Esophagus (tissue), 2 donors: ENCODE results near the gene HNRNPM. TPM values are rescaled to one million over a fixed set of nuclear protein-coding genes. Genes with fewer than 3 reads are reported as not detected.
A peak's percentile ranks its signal among the peaks of the same experiment; 100 is the strongest.

Experiments used
- H3K27ac ChIP-seq, 2 donors: one replicate each; pipeline ENCODE4 v1.5.1; 2013; ENCODE audit warnings: low read depth in 2 of 2, mild to moderate bottlenecking in 2 of 2, inconsistent platforms in 1 of 2, low read length in 1 of 2, moderate library complexity in 1 of 2
- H3K27me3 ChIP-seq, 2 donors: one replicate each; pipeline ENCODE4 v1.6.1; 2013; ENCODE audit warnings: low read length in 2 of 2, control low read depth in 1 of 2, mild to moderate bottlenecking in 1 of 2; ENCODE audit not compliant: insufficient read depth in 2 of 2, control insufficient read depth in 1 of 2
- H3K36me3 ChIP-seq, 2 donors: one replicate each; pipeline ENCODE4 v1.6.1; 2013; ENCODE audit warnings: low read length in 1 of 2; ENCODE audit not compliant: control insufficient read depth in 2 of 2, insufficient read depth in 2 of 2
- H3K4me1 ChIP-seq, 2 donors: one replicate each; pipeline ENCODE4 v1.6.1; 2013; ENCODE audit warnings: low read length in 1 of 2; ENCODE audit not compliant: control insufficient read depth in 2 of 2, insufficient read depth in 2 of 2
- H3K4me3 ChIP-seq, 2 donors: one replicate each; pipeline ENCODE4 v1.5.1; 2013; ENCODE audit warnings: low read length in 2 of 2, mild to moderate bottlenecking in 2 of 2, low read depth in 1 of 2, moderate library complexity in 1 of 2
- H3K9me3 ChIP-seq, 2 donors: one replicate each; pipeline ENCODE4 v1.6.1; 2013; ENCODE audit warnings: mild to moderate bottlenecking in 2 of 2, low read depth in 1 of 2, low read length in 1 of 2, moderate library complexity in 1 of 2; ENCODE audit not compliant: control insufficient read depth in 2 of 2, insufficient read depth in 1 of 2
- WGBS, 2 donors: extraction: QIAGEN DNeasy Blood & Tissue Kit; methylation state at CpG; one replicate each; pipeline ENCODE4 v1.1.7; 2013; 5-methylcytosine and 5-hydroxymethylcytosine counted together
- polyA plus RNA-seq, 2 donors: library from polyadenylated mRNA; stranded (reverse); fragments of 200-250 nt; gene quantifications; one replicate each; pipeline ENCODE4 v1.2.3, GENCODE V29; 2013
- donor health status: healthy with polysubstance abuse.
- donor health status: Bipolar disorder and iron deficiency.

HNRNPM gene
- polyA plus RNA-seq, 2 donors, result 49.9 to 134 TPM

DNA sequence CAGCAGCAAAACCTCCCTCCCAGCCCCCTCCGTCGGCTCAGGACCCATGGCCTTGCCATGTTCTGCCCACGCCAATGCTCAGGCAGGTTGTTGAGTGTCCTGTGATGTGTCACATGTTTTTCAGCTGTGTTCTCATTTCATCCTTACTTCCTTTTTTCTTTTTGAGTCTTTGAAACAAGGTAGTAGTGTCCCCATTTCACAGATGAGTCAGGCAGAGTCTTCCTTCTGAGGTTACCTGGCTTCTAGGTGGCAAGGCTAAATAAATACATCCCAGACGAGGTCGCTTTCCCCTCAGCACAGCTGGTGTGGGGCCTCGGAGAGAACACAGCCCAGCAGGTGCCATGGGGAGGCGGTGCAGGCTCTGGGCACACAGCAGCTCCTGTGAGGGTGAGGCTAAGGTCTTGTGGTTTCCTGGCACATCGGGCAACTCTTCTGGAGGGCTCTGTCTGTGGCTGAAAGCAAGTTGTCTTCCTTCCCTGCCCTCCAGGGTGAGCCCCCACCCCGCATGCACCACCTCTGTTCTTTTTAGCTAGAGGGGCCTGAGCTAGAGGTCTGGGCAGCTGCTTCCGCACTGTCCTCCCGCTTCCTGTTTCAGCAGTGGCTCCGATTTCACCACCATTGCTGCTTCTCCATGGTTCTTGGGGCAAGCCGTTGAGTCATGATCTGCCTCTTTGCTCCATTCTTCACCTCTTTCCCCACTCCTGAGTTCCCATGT is 42.5 kb downstream of the HNRNPM start:
- H3K9me3 ChIP-seq, result no peaks in the 10 kb centered on the region
- peaks cover 5 to 41% of the 10 kb centered on the region in 2 donors for H3K4me1 ChIP-seq
- H3K36me3 ChIP-seq, result peaks cover 22 to 50% of the 10 kb centered on the region in 2 donors
- H3K27me3 ChIP-seq, result no peaks in the 10 kb centered on the region
- H3K27ac ChIP-seq, result peak overlapping the region; percentile 6 to 61
- WGBS, 2 donors, result 64 to 70% methylated on average over 13 of the region's 13 CpGs
- H3K4me3 ChIP-seq, result no peak overlapping the region

DNA sequence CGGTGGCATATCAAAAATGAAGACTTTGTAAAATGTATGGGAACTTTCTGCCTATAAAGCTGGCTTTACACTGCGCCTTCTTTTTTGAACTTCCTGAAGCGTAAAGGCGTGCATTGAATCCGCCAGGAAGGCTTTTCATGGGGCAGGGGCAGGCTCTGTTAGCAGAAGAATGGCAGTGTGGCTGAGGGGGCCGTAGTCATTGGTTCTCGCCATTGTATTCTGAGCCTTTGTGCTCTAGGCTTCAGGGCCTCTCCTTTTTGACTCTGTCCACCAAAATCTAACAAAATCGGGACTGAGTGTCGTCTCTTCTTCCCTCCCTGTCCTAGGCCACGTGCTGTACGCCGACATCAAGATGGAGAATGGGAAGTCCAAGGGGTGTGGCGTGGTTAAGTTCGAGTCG is 43.6 kb downstream of the HNRNPM start:
- Histone ChIP-seq H3K27me3 (no peaks in the 10 kb centered on the region), H3K9me3 (no peaks in the 10 kb centered on the region), H3K4me3 (no peak overlapping the region), H3K27ac (no peak overlapping the region), H3K36me3 (peaks cover 22 to 46% of the 10 kb centered on the region in 2 donors), H3K4me1 (peaks cover 5 to 42% of the 10 kb centered on the region in 2 donors)
- 74 to 83% methylated on average over 15 of the region's 15 CpGs for WGBS, 2 donors

DNA sequence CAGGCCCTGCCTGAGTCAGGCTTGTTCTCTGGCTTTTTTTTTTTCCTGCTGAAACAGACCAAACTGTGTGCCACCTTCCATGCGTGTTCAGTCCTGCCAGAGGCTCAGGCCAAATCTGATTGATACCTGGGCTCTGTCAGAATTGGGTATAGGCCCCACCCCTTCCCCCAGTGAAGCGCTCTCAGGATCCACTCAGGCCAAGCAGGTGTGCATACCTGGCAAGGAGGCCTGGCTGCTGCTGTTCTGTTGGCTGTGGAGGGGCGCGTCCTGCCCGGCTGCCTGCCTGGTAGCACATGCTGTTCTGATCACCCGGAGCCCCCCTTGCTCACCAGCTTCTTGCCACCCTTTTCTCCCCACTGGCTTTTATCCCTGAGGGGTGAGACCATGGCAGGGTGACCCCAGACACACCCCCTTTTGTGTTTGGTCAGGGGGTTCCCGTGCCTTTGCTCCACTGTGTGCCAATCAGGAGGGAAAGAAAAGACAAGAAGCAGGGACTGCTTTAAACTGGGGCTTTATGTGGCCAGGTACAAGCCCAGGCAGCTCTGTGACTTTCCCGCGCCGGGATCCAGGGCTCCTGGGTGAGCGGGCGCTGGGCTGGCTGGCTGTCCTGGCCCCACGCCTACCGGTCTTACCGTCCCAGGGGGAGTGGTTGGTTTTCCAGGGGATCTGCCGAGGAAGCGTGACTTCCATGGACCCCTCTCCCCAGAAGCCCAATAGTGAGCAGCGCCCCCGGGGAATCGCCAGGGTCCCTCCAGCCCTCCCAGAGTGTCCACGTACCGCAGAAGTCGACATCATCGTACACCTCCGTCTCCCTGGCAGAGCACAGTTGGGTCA is 45.0 kb downstream of the HNRNPM start:
- Histone ChIP-seq H3K4me3 (no peak overlapping the region), H3K27ac (peak overlapping the region; percentile 86 to 88)

DNA sequence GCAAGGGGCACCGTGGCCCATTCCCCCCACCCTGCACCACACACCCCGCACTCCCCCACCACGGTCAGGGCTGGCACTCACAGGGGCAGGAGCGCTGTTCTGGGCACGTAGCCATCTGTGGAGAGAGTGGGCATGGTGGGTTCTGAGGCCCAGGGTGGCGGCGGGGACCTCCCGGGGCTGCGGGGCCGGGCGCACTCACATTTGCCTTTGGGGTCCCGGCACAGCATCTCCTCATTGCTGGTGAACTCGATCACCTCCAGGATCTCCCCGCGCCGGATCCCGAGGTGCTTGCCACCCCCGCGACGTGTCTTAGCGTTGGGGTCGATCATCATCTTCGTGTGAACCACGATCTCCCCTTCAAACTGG is 45.6 kb downstream of the HNRNPM start:
- Histone ChIP-seq H3K27me3 (no peaks in the 10 kb centered on the region), H3K4me3 (no peak overlapping the region), H3K4me1 (peaks cover 5 to 38% of the 10 kb centered on the region in 2 donors), H3K27ac (peak overlapping the region; percentile 86 to 88), H3K36me3 (peaks cover 22 to 35% of the 10 kb centered on the region in 2 donors), H3K9me3 (no peaks in the 10 kb centered on the region)
- WGBS, 2 donors, result 68 to 82% methylated on average over 24 of the region's 24 CpGs

More for the DNA sequence above, 45.0 kb downstream of the HNRNPM start:
- H3K27me3 ChIP-seq, result no peaks in the 10 kb centered on the region
- H3K9me3 ChIP-seq, result no peaks in the 10 kb centered on the region
- H3K36me3 ChIP-seq, result peaks cover 22 to 40% of the 10 kb centered on the region in 2 donors
- H3K4me1 ChIP-seq, result peaks cover 5 to 37% of the 10 kb centered on the region in 2 donors
- WGBS, 2 donors, result 49 to 62% methylated on average over 25 of the region's 25 CpGs

- no peak overlapping the region for H3K4me3 ChIP-seq
- no peak overlapping the region for H3K27ac ChIP-seq
- no peaks in the 10 kb centered on the region for H3K9me3 ChIP-seq
- WGBS, 2 donors, result 84 to 85% methylated on average over 12 of the region's 12 CpGs
- no peaks in the 10 kb centered on the region for H3K27me3 ChIP-seq
- H3K4me1 ChIP-seq, result peaks cover 5 to 38% of the 10 kb centered on the region in 2 donors
- H3K36me3 ChIP-seq, result peaks cover 22 to 30% of the 10 kb centered on the region in 2 donors
Observed at GRCh38 chr19:8490873-8491272, 46.1 kb downstream of the HNRNPM start.

GRCh38 chr19:8491574-8491973 is 46.8 kb downstream of the HNRNPM start:
- Histone ChIP-seq H3K9me3 (no peaks in the 10 kb centered on the region), H3K4me1 (peaks cover 5 to 39% of the 10 kb centered on the region in 2 donors), H3K4me3 (no peak overlapping the region), H3K27me3 (no peaks in the 10 kb centered on the region), H3K36me3 (peaks cover 17 to 23% of the 10 kb centered on the region in 2 donors), H3K27ac (no peak overlapping the region)
- 83 to 87% methylated on average over 6 of the region's 6 CpGs for WGBS, 2 donors

DNA sequence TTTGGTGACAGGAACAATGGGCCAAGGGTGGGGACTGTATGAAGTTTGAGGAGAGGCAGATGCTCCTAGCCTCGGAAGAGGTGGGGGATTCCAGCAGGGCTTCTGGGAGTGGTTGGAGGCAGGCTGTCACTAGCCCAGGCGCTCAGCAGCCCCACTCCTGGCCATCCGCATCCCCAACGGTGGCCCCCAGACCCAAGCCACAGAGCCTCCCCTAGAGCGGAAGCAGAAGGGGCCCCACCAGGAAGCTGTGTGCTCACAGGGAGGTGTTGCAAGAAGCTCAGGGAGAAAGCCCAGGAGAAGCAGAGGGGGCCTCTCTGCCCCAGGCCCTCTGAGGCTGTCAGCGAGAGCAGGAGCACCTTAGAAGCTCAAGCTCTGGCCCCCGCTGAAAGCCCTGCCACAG is 49.4 kb downstream of the HNRNPM start:
- H3K27me3 ChIP-seq, result no peaks in the 10 kb centered on the region
- 37 to 44% methylated on average over 7 of the region's 7 CpGs for WGBS, 2 donors
- no peak overlapping the region for H3K4me3 ChIP-seq
- no peaks in the 10 kb centered on the region for H3K9me3 ChIP-seq
- H3K27ac ChIP-seq, result no peak overlapping the region
- H3K36me3 ChIP-seq, result peaks cover 0 to under 1% of the 10 kb centered on the region in 2 donors
- H3K4me1 ChIP-seq, result peaks cover 5 to 32% of the 10 kb centered on the region in 2 donors

DNA sequence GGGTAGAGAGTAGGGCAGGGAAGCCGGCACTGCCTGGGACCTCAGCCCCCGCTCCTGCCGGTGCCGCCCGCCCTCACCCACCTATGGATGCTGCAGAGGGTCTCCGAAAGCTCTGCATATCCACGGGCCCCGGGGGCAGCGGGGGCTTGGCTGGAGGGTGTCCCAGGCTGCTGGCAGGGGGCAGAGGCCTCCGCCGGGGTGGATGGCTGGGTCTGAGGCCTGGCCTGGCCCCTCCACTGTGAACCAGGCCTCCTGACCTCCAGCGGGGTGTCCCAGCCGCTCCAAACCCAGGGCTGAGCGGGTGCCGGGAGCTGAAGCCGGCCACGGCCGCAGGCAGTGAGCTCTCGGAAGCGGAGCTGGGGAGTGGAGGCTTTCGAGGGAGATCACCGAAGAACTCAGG is 53.5 kb downstream of the HNRNPM start:
- H3K27ac ChIP-seq, result no peak overlapping the region
- H3K9me3 ChIP-seq, result no peaks in the 10 kb centered on the region
- H3K4me1 ChIP-seq, result peaks cover 0 to 11% of the 10 kb centered on the region in 2 donors
- H3K4me3 ChIP-seq, result no peak overlapping the region
- 84 to 89% methylated on average over 22 of the region's 22 CpGs for WGBS, 2 donors
- H3K27me3 ChIP-seq, result no peaks in the 10 kb centered on the region
- H3K36me3 ChIP-seq, result no peaks in the 10 kb centered on the region

DNA sequence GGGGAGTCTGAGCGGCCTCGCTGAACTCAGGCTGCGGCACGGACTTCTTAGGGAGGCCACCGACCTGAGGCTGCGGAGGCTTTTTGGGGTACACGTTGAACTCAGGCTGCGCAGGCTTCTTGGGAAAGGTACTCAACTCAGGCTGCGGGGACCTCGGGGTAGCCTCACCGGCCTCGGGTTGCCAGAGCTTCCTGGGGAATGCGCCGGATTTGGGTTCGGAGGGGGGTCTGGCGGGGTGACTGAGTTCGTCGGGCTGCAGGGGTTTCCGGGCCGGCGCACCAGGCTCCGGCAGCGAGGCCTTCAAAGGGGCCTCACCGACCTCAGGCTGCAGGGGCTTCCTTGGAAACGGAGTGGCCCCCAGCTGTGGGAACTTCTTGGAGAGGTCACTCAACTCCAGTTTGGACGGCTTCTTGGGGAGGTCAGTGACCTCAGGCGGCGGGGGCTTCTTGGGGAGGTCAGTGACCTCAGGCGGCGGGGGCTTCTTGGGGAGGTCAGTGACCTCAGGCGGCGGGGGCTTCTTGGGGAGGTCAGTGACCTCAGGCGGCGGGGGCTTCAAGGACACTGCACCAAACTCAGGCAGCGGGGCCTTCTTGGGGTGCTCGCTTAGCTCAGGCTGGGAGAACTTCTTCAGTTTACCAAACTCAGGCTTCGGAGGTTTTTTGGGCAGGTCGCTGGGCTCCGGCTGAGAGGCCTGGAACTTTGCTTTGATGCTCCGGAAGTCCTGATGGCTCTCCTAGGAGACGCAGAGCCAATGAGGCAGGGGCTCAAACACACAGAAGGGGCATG is 54.5 kb downstream of the HNRNPM start:
- Histone ChIP-seq H3K27me3 (no peaks in the 10 kb centered on the region), H3K4me3 (no peak overlapping the region), H3K36me3 (no peaks in the 10 kb centered on the region), H3K27ac (no peak overlapping the region), H3K4me1 (peaks cover 0 to 7% of the 10 kb centered on the region in 2 donors), H3K9me3 (no peaks in the 10 kb centered on the region)
- WGBS, 2 donors, result 89% methylated on average over 40 to 41 of the region's 41 CpGs
